Measurements from ENCODE around the gene MAST4.

GRCh38 chr5:67106626-67107342 lies 510.6 kb downstream of the MAST4 start:
- TF ChIP-seq CTCF (IDR thresholded peaks at IDR 0.05) (no peak), POLR2AphosphoS5 (IDR thresholded peaks at IDR 0.05) (no peak)
